HG03520 (cell line): ENCODE measurements around the gene PPIG.
"Not testable (repeated sequence)": the region's sequence is repeated elsewhere in the genome, so short reads cannot be mapped to it uniquely, and the experiment has no call there.

Source experiments
- ATAC-seq: cut with Tn5 transposase; IDR thresholded peaks from one replicate; pipeline ENCODE4 v1.9.1; 2021; ENCODE audit warnings: mild to moderate bottlenecking, moderate library complexity; ENCODE audit not compliant: unreplicated experiment

PPIG gene

DNA sequence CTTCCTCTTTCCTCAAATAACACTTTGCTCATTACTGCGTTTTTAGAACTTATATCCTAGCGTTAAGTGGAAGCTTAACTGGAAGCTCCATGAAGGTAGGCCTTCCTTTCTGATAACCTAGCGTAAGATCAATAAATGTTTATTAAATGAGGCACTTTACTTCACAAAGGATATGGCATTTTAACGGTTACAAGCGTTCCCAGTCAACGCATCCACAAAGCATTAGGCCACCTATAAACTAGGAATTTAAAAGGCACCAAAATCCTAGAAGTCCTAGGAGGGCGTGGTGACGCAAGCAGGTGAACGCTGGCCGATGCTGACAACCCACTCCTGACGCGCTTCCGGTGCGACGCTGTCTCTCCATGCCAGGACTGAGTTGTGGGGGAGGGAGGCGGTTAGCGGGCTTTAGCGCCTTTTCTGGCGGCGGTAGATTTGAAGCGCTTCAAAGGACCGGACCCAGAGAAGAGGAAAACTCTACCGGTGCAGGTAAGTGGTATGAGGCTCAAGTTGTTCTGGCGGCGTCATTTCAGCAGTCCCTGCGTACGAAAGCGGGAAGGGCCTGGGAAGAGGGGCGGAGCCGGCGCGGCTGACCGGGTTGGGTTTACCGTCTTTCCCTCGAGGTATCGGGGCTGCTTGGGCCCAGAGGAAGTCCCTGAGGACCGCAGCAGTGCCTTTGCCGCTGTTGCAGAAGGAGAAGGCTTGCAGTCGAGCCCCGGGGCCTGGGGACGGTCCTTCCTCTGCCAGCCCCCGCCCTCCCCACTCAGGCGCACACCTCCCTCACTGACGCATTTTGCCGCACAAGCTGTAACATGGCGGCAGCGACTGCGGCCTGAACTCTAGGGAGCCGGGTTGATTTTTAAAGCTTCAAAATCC, at the start of gene PPIG:
Gene PPIG, plus strand, starts transcription at position 347 of the 873 bp plus-strand sequence. CDS start 19,691 bp downstream, outside the sequence.
- peak; percentile 88 for ATAC-seq

DNA sequence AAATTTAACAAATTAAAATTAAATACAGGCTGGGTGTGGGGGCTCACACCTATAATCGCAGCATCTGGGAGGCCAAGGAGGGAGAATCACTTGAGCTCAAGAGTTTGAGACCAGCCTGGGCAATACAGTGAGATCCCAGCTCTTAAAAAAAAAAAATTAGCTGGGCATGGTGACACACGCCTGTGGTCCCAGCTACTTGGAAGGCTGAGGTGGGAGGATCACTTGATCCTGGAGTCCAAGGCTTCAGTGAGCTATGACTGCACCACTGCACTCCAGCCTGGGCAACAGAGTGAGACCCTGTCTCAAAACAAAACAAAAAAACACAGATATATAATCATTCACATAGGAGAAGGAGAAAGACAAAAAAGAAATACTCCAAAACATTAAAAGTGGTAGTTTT, 44.7 kb upstream of the PPIG start:
- not testable (repeated sequence) for ATAC-seq

DNA sequence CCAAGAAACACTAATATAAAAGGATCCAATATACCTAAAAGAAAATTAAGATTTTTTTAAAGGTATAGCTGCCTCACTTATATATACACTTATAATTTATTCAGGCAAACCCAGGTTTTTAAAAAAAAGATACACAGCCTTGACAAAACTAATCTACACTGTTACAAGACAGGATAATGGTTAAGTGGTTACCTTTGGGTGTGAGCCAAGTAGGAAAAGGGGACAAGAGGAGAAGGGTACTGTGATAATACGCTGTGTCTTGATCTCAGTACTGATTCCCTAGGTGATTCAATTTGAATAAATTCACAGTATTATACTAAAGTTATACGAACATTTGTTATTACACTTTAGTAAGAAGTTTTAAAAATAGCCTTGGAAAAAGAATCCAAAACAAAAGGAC, 44.0 kb upstream of the PPIG start:
- ATAC-seq: no peak

DNA sequence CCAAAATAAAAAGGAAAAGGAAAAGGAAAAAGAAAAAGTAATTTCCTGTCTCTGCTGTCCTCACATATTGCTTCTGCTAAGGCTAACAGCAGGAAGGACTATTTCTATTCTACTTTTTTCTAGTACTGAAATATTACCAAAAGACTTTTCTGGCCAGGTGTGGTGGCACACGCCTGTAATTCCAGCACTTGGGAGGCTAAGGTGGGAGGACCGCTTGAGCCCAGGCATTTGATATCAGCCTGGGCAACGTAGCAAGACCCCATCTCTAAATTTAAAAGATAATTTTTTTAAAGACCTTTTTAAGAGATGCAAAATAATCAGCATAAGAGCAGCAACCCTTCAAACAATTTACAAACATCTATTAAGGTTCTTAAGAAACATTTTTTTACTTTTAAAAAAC, 41.7 kb upstream of the PPIG start:
- no peak for ATAC-seq

DNA sequence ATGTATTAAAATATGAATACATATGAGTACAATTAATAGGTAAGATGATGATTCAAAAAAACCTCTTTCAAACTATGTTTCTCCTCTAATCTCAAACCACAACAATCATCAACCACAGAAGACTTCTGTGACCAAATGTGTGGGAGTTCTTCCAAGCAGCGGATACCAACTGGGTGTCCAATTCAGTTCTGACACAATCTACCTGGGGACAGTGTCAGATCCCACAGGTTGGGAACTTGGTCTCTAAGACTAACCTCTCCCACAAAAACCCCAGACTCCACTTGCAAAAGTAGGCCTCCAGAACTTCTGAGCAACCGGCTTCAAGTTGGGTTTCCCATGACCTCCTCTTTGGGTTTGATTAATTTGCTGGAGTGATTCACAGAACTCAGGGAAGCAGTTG, 37.4 kb upstream of the PPIG start:
- ATAC-seq: no peak

DNA sequence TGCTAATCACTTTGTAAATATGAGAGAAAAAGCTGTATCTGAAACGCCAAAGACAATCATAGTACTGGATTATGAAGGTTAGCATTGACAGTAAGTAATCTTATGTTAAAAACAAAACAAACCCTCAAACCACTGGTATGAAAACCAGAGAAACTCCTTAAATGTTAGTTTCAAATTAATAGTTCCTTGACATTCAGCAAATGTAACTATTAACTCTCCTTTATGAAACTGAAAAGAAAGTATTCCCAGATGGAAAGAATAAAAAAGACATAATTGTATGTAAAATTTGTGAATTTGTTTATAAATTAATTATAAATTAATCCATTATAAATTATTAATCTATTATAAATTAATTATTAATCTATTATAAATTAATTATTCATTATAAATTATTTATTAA, 22.8 kb upstream of the PPIG start:
- no peak for ATAC-seq

DNA sequence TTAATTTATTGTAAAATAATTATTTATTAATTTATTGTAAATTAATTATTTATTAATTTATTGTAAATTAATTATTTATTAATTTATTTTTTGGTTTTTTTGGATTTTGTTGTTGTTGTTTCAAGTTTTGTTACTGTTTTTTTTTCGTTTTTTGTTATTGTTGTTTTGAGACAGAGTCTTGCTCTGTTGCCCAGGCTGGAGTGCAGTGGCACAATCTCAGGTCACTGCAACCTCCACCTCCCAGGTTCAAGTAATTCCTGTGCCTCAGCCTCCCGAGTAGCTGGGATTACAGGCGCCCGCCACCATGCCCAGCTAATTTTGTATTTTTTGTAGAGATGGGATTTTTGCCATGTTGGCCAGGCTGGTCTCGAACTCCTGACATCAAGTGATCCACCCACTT, 22.1 kb upstream of the PPIG start:
- not testable (repeated sequence) for ATAC-seq

DNA sequence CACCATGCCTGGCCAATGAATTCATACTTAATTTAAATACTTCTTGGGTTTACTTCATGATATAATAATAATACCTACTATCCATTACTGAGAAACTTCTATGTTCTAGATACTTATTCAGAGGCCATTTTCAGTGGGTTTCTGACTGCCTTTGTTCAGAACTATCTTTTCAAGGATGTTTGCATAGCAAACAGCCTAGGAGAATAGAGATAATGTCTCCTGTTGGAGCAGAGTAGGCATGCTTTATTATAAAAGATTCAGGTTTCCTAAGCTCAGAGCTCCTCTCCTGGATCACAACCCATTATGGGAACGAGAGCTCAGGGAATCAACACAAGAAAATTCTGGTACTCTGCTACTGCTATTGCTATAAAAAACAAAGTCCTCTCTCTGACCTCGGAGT, 21.6 kb upstream of the PPIG start:
- no peak for ATAC-seq

DNA sequence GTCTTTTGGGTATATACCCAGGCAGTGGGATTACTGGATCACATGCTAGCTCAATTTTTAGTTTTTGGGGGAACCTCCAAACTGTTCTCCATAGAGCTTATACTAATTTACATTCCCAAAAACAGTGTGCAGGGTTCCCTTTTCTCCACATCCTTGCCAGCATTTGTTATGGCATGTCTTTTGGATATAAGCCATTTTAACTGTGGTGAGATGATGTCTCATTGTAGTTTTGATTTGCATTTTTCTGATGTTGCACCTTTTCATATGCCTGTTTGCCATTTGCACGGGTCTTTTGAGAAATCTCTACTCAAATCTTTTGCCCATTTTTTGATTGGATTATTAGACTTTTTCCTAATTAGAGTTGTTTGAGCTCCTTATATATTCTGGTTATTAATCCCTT, 18.5 kb upstream of the PPIG start:
- no peak for ATAC-seq

DNA sequence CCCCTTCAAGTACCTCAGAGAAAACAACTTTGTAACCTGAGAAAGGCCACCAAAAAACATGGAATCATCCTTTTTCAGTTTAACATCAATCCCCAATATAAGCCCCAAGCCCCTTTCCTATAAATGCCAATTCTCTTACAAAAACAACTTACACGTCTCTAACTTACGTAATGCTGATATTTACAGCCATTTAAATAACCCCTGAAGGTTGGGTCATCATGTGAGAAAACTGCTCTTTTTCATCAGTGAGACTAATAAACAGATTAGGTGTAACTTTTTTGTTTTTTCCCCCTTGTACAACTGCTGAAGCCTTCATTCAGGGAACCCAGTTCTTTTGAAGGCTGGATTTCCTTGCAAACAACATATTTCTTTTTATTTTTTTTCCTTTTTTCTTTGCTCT, 14.2 kb upstream of the PPIG start:
- ATAC-seq: no peak

DNA sequence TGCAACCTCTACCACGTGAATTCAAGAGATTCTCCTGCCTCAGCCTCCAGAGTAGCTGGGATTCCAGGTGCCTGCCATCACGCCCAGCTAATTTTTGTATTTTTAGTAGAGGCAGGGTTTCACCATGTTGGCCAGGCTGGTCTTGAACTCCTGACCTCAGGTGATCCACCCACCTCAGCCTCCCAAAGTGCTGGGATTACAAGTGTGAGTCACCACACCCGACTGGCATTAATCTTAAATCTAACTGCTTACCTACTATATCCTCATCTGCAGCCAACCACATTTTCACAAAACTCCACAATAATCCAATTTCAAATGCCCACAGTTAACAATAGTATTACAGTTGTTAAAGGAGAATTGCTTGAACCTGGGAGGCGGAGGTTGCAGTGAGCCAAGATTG, 13.4 kb upstream of the PPIG start:
- ATAC-seq: not testable (repeated sequence)

DNA sequence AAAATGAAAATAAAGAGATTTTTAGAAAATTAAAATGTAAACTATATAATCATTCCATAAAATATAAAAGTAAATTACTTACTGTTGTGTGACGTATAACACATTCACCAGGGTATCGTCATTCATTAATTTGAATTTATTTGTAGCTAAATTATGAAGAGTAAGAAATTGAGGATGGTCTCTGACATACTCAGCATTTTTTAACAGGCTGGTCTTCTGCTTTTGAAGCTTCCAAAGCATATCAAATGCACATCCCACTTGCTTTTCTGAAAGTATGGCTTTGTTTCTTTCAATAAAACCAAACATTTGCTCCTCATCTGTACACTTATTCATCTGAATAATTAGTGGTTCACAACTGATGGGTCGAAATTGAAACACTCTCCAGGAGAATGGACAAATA, 12.6 kb upstream of the PPIG start:
- no peak for ATAC-seq

DNA sequence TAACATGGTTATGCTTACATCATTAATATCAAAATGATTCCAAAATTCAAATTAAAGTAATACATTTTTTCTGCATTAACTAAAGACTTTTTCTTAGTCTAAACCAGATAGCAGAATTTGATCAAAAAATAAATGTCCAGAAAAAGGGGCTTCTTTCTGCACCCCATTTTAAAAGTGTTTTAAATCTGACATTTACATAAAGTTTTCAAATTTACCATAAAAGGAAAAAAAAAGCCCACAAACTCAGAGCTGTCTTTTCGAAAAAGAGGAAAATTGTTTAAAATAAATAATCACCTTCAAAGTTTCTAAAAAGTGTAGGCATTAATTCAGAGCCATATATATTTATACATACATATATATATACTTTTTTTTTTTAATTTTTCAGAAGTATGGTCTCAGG, 12.0 kb upstream of the PPIG start:
- ATAC-seq: no peak

DNA sequence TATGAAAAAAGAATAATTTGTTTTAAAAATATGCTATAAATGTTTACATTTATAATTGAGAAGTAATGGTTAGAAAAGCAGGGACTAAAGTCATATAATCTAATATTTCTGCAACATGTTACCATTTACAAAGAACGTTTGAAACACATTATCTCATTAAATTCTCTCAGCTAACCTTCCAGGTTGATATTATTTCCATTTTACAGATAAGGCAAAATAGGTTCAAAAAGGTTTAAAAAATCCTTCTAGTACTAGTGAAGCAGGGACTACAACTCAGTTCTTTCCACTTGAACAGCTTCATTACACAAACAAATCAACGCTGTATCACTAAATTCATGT, 11.4 kb upstream of the PPIG start:
- ATAC-seq: no peak

DNA sequence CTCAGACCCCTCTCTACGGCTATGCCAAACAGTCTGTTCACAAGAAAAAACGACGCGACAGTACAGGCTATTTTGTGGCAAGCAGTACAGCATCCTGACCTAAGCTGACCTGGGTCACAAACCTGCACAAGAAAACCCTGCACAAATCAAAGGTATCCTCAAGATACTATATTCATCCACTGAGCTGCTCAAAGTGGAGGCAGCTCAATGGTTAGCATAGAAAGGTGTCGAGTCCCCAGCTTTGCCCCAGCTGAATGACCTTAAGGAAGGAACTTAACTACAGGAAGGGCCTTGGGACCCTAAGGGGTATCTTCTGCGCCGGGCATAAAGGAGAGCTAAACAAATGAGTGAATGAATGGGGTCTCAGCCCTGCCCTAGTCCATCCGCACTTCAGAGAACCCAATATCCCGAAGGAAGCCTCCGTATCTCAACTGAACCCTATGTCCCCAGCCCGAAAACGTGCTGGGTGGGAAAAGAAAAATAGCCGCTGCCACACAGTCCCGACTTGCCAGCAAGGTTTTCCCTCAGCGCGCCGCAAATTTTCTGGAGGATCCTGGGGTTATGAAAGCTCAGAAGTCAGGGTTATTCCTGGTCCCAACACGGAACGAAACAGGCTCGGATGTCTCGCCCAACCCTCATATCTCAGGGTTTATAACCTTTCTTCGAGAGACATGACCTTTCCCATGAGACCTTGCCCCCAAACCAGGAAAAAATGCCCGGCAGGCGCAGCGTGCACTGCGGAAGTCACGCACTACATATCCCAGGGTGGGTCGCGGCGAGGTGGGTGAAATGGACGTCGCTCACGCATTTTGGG, 10.8 kb upstream of the PPIG start, which contains the start of gene FASTKD1:
Gene FASTKD1, minus strand, starts transcription at position 706 of the 814 bp plus-strand sequence. CDS start 1,836 bp downstream, outside the sequence.
- ATAC-seq: peak; percentile 97

DNA sequence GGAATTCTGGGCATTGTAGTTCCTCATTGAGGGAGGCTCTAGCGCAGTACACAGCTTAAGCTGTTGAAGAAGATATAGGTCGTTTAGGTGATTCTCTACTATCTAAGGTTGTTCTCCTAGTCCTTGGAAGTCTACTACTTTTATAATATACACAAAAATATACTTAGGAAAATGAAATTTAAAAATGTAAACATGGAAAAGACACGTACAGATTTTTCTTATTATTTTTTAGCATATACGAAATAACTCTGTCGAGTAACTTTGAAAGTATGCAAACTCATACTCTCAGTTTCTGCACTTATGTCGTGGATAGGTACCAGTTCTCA, 10.2 kb upstream of the PPIG start:
- ATAC-seq: no peak

DNA sequence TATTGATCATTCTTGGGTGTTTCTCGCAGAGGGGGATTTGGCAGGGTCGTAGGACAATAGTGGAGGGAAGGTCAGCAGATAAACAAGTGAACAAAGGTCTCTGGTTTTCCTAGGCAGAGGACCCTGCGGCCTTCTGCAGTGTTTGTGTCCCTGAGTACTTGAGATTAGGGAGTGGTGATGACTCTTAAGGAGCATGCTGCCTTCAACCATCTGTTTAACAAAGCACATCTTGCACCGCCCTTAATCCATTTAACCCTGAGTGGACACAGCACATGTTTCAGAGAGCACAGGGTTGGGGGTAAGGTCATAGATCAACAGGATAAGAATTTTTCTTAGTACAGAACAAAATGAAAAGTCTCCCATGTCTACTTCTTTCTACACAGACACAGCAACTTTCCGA, 9.6 kb upstream of the PPIG start:
- not testable (repeated sequence) for ATAC-seq

DNA sequence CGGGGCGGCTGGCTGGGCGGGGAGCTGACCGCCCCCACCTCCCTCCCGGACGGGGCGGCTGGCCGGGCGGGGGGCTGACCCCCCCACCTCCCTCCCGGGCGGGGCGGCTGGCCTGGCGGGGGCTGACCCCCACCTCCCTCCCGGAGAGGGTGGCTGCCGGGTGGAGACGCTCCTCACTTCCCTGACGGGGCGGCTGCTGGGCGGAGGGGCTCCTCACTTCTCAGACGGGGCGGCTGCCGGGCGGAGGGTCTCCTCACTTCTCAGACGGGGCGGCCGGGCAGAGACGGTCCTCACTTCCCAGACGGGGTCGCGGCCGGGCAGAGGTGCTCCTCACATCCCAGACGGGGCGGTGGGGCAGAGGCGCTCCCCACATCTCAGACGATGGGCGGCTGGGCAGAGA, 8.9 kb upstream of the PPIG start:
- not testable (repeated sequence) for ATAC-seq

DNA sequence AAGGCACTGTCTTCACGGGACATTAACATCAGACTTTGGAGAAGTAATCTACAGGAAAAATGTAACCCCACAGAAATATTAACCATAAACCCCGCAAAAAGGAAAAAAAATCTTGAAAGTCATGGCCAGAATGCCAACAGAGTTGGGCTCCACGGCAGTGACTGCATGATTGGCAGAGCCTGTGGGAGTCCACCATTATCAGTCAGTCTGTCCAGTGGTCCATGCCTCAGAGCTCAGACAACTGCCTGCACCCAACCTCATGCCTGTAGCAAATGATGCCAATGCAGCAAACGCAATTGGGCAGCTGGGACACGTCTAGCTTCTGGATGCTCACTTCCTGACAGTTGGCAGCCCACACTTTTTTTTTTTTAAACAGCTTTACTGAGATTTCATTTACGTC, 5.1 kb upstream of the PPIG start:
- ATAC-seq: no peak

DNA sequence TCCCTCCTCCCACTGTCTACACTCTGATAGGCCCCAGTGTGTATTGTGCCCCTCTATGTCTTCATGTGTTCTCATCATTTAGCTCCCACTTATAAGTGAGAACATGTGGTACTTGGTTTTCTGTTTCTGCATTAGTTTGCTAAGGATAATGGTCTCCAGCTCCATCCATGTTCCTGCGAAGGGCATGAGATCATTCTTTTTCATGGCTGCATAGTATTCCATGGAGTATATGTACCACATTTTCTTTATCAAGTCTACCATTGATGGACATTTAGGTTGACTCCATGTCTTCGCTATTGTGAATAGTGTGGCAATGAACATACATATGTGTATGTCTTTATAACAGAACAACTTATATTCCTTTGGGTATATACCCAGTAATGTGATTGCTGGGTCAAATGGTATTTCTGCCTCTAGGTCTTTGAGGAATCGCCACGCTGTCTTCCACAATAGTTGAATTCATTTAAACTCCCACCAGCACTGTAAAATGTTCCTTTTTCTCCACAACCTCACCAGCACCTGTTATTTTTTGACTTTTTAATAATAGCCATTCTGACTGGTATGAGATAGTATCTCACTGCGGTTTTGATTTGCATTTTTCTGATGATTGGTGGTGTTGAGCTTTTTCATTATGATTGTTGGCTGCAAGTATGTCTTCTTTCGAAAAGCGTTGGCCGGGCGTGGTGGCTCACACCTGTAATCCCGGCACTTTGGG, 1.4 kb upstream of the PPIG start:
- not testable (repeated sequence) for ATAC-seq

DNA sequence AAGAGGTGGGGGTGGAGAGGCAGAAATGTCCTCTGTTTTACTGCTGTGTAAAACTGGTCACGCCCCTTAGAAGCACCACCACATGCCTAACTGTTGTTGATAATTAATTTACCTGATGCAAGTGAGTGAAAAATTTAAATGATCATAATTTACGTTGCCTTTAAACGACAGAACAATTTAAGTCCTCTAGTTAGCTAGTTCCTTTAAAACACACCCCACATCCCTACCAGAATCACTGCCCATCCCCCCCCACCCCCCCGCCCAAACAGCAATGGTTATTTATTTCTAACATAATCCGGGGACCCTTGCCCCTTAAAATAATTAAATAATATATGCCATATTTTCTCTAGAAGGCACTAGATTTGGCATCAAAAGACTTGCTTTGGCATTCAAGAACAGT, 633 bp upstream of the PPIG start:
- no peak for ATAC-seq

DNA sequence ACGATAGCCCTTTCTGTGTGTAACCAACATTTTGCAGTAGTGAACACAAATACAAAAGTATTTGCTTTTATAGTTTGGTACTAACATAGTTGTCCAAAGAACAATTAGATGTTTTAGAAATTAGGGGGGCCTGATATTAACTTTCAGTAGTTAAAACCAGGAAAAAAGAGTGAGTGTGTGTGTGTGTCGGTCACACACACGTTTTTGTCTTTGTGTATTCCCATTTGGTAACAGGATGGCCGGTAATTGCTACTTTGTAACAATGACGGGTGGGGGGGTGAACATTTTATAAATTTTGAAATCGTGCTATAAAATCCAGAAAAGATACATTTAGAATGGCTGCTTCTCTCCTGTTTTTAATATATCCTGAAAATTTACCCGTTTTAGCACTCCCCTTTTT, 1.5 kb downstream of the PPIG start:
- no peak for ATAC-seq
